Stimulated activated CD8-positive, alpha-beta memory T cell treated with anti-CD3 and anti-CD28 coated beads, Interleukin-7, amount 100 ng/mL, for 24 hours (primary cell): ENCODE data around the gene EFL1.

Source experiments
- DNase-seq: peaks from one replicate; pipeline ENCODE4 v3.0.0-alpha.2; 2020; ENCODE audit warnings: low read depth

EFL1 gene

GRCh38 chr15:82122746-82123400 lies 139.7 kb downstream of the EFL1 start:
- no peak for DNase-seq

- no peak for DNase-seq
Observed at GRCh38 chr15:82118040-82118439, 144.5 kb downstream of the EFL1 start.

- no peak for DNase-seq
Observed at GRCh38 chr15:82117296-82117695, 145.2 kb downstream of the EFL1 start.

- no peak for DNase-seq
Observed at GRCh38 chr15:82114660-82115059, 147.9 kb downstream of the EFL1 start.

GRCh38 chr15:82113106-82113715 lies 149.3 kb downstream of the EFL1 start:
- DNase-seq = no peak

- DNase-seq = no peak
Observed at GRCh38 chr15:82111918-82112317, 150.6 kb downstream of the EFL1 start.

GRCh38 chr15:82110144-82110543 lies 152.4 kb downstream of the EFL1 start:
- no peak for DNase-seq

- peak; percentile 59 for DNase-seq
Observed at GRCh38 chr15:82108489-82109078, 153.9 kb downstream of the EFL1 start.

GRCh38 chr15:82106679-82107078 lies 155.9 kb downstream of the EFL1 start:
- DNase-seq = no peak

GRCh38 chr15:82105451-82106215 lies 156.9 kb downstream of the EFL1 start:
- DNase-seq = no peak

GRCh38 chr15:82103468-82103867 lies 159.1 kb downstream of the EFL1 start:
- no peak for DNase-seq

- no peak for DNase-seq
Observed at GRCh38 chr15:82100111-82100929, 162.2 kb downstream of the EFL1 start.

- no peak for DNase-seq
Observed at GRCh38 chr15:82098674-82099073, 163.9 kb downstream of the EFL1 start.

- DNase-seq = no peak
Observed at GRCh38 chr15:82095803-82096202, 166.7 kb downstream of the EFL1 start.

- no peak for DNase-seq
Observed at GRCh38 chr15:82093774-82094211, 168.7 kb downstream of the EFL1 start.

- no peak for DNase-seq
Observed at GRCh38 chr15:82093325-82093724, 169.2 kb downstream of the EFL1 start.

GRCh38 chr15:82091636-82092140 lies 170.8 kb downstream of the EFL1 start:
- no peak for DNase-seq

GRCh38 chr15:82086243-82086995 lies 176.1 kb downstream of the EFL1 start:
- DNase-seq = no peak

- no peak for DNase-seq
Observed at GRCh38 chr15:82081914-82082762, 180.4 kb downstream of the EFL1 start.

- DNase-seq = no peak
Observed at GRCh38 chr15:82080774-82081173, 181.8 kb downstream of the EFL1 start.
